Thyroid gland (tissue), 4 donors: ENCODE results near the gene AP1M2.

Experiments
- CTCF ChIP-seq, 6 experiments: fragments of 200-600 bp in 3 of 6; fragments of 450-650 bp in 3 of 6; sonication (generic) in 3 of 6; IDR thresholded peaks; one replicate each; pipeline ENCODE4 v1.5.1; 2016 to 2019; ENCODE audit warnings: antibody characterized with exemption in 6 of 6, mild to moderate bottlenecking in 2 of 6, inconsistent platforms in 1 of 6, moderate library complexity in 1 of 6
- POLR2A ChIP-seq, 2 donors: fragments of 450-650 bp; IDR thresholded peaks; one replicate each; pipeline ENCODE4 v1.6.1; 2017; ENCODE audit warnings: antibody characterized with exemption in 2 of 2, mild to moderate bottlenecking in 2 of 2, moderate library complexity in 1 of 2

- no peak for TF ChIP-seq CTCF (IDR thresholded peaks at IDR 0.05)
- no peak for TF ChIP-seq POLR2A (IDR thresholded peaks at IDR 0.05)
These were observed 31.5 kb downstream of the AP1M2 start for GRCh38 chr19:10555610-10555973.
